GM12891 (cell line): ENCODE measurements around the gene PRMT3.
"Not testable (repeated sequence)": the region's sequence is repeated elsewhere in the genome, so short reads cannot be mapped to it uniquely, and the experiment has no call there.

Source experiments
- DNase-seq: peaks from one replicate; pipeline ENCODE4 v3.0.0; 2011; ENCODE audit warnings: low spot score; ENCODE audit not compliant: insufficient read length
- FAIRE-seq: peaks from 2 replicates; lab custom pipeline; 2011; peaks lifted over from hg19 to GRCh38; lab: Jason Lieb, UNC
- PAX5 ChIP-seq: IDR thresholded peaks from 2 replicates; pipeline ENCODE4 v1.6.1; 2011; ENCODE audit warnings: low read length, moderate library complexity, mild to moderate bottlenecking; ENCODE audit not compliant: insufficient read depth, severe bottlenecking
- POLR2A ChIP-seq: IDR thresholded peaks from 2 replicates; pipeline ENCODE4 v1.6.1; 2011; ENCODE audit warnings: low read depth, low read length, control low read depth
- POLR2AphosphoS5 ChIP-seq: IDR thresholded peaks from 2 replicates; pipeline ENCODE4 v1.6.1; 2011; ENCODE audit warnings: low read depth, low read length, control low read depth
- POU2F2 ChIP-seq: IDR thresholded peaks from 2 replicates; pipeline ENCODE4 v1.6.1; 2011; ENCODE audit warnings: low read depth, mild to moderate bottlenecking, control low read depth, low read length, moderate library complexity
- SPI1 ChIP-seq: IDR thresholded peaks from 2 replicates; pipeline ENCODE4 v1.6.1; 2011; ENCODE audit warnings: low read depth, low read length, control low read depth
- TAF1 ChIP-seq: IDR thresholded peaks from 2 replicates; pipeline ENCODE4 v1.6.1; 2011; ENCODE audit warnings: low read depth, low read length, control low read depth

The PRMT3 gene

DNA sequence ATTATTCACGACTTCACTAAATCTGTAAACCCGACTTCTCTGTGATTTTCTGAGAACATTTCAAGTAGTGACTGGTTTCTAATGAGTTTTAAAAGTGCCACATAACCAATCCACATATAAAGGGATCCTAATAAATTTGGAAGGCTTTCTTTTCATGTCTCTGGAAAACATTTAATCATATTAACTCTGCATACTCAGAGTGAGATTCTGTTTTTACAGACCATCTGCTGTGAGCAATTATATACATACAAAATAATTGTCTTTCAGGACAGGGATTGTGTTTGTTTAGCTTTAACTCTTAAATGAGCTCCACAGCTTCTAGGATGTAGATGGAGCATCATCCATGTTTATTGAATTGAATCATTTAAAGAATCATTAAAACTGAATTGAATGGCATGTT lies 65.1 kb downstream of the PRMT3 start:
- DNase-seq (no peak), FAIRE-seq (no peak)
- TF ChIP-seq TAF1, result no peak
- no peak for TF ChIP-seq PAX5

DNA sequence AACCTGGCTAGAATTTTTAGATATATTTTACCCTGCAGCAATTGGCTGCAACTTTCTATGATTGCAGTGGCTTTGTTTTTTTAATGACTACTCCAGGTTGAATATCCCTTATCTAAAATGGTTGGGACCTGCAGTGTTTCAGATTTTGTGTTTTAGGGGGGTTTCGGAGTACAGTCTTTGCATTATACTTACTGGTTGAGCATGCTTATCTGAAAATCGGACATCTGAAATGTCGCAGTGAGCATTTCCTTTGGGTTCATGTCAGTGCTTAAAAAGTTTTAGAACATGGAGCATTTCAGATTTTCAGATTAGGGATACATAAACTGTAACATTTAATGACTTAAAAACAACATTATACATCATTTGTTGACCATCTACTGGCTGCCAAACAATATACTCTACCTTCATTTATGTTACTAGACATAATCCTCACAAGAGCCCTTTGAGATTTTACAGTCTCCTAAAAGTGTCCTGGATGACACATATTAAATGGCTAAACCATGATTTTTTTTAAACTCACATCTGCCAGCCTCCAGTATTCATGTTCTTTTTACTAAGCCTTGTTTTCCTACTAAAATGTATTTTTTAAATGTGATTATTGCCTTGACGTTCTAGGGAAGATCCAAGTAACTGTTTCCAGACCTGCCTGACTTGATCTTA lies 66.3 kb downstream of the PRMT3 start:
- DNase-seq (no peak), FAIRE-seq (no peak)
- TF ChIP-seq SPI1, result no peak
- no peak for TF ChIP-seq POLR2AphosphoS5
- TF ChIP-seq POU2F2, result no peak
- no peak for TF ChIP-seq POLR2A
- no peak for TF ChIP-seq PAX5
- TF ChIP-seq TAF1, result no peak

DNA sequence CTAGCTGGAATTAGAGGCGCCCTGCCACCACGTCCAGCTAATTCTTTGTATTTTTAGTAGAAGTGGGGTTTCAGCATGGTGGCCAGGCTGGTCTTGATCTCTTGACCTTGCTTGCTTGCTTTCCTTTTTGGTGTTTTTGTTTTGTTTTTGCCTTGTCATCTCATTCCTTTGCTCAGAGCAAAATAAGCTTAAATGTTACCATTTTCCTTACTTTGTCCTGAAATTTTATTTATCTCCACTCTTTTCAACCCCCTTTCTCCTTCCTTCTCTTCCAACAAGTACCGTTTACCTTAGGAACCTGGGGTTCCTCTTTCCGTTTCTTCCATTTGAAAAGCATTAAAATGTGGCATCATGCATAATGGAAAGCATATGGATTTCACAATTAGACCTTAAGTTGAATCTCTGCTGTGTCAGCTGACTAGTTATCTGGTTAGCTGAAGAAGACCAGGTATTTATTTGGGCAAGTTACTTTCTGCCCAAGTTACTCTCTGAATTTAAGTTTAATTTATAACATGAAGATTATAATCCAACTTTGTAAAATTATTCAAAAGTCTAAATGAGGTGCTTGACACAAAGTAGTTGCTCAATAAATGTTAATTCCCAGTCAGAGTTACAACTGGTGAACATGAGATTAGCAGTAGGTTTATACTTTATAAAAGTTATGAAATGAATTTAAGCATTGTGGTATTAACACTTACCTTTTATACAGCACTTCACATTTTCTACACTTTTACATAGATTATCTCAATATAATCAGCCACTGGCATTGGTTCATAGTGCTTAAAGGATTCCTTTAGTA lies 69.7 kb downstream of the PRMT3 start:
- no peak for TF ChIP-seq POLR2AphosphoS5
- no peak for TF ChIP-seq PAX5
- no peak for TF ChIP-seq SPI1
- no peak for TF ChIP-seq POLR2A
- no peak for TF ChIP-seq TAF1
- TF ChIP-seq POU2F2, result no peak
- FAIRE-seq, result no peak
- DNase-seq, result no peak

- TF ChIP-seq TAF1, result no peak
- no peak for TF ChIP-seq POLR2AphosphoS5
- TF ChIP-seq SPI1, result no peak
- no peak for TF ChIP-seq PAX5
- TF ChIP-seq POU2F2, result no peak
- no peak for TF ChIP-seq POLR2A
- DNase-seq, result no peak
- FAIRE-seq, result no peak
These were observed 70.6 kb downstream of the PRMT3 start for GRCh38 chr11:20457934-20458680.

DNA sequence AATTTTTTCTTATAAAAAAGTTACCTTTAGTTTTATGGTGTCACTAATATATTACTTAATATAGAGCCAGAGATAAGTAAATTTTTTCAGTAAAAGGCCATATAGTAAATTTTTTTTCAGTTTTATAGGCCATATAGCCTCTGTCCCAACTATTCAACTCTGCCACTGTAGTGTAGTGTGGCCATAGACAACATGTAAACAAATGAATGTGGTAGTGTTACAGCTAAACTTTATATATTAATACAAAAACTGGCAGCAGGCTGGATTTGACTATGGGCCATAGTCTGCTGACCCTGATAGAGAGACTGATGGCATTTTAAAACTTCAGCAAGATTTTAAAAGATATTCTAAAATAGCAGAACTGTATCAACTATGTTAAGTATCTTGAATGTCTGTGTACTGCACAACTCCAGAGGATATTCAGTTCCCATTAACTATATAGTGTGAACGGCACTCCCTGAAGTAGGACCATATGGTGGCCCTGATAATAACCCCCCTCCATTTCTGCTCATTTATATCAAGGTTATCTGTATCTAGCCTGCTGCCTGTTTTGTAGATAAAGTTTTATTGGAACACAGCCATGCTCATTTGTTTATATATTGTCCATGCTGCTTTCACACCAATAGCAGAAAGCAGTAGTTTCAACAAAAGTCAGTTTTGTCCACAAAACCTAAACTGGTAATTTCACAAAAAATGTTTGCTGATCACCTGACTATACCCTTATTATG lies 71.6 kb downstream of the PRMT3 start:
- FAIRE-seq (no peak), DNase-seq (no peak)
- TF ChIP-seq SPI1 (no peak), PAX5 (no peak), POU2F2 (no peak), POLR2AphosphoS5 (no peak), POLR2A (no peak), TAF1 (no peak)

GRCh38 chr11:20459865-20460264 lies 72.3 kb downstream of the PRMT3 start:
- TF ChIP-seq SPI1, result no peak
- no peak for TF ChIP-seq PAX5
- TF ChIP-seq POLR2AphosphoS5, result no peak
- TF ChIP-seq POU2F2, result no peak
- TF ChIP-seq POLR2A, result no peak
- TF ChIP-seq TAF1, result no peak
- DNase-seq (no peak), FAIRE-seq (no peak)

DNA sequence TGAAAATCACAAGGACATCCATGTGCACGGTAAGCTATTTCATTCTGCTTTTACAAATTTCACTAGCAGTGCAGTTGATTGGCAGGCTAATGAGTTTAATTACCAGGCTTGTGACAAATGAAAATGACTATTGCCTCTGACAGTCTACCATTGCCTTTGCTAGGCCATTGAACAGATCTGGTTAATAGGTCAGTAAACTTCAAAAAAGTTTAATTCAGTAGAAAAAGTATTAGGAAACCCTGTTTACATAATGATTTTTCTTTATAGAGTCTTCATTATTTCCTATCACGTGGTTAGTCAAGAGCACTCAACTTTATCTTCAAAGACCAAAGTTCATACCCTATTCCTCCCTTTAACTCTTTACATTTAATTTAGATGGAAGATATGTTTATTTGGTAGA lies 77.0 kb downstream of the PRMT3 start:
- TF ChIP-seq SPI1 (no peak), TAF1 (no peak), POLR2A (no peak), PAX5 (no peak), POU2F2 (no peak), POLR2AphosphoS5 (no peak)
- DNase-seq, result no peak
- FAIRE-seq, result no peak

GRCh38 chr11:20467487-20468185 lies 80.1 kb downstream of the PRMT3 start:
- FAIRE-seq (peak; percentile 9), DNase-seq (no peak)
- no peak for TF ChIP-seq POLR2A
- TF ChIP-seq POLR2AphosphoS5, result no peak
- no peak for TF ChIP-seq POU2F2
- TF ChIP-seq SPI1, result no peak
- TF ChIP-seq PAX5, result no peak
- no peak for TF ChIP-seq TAF1

DNA sequence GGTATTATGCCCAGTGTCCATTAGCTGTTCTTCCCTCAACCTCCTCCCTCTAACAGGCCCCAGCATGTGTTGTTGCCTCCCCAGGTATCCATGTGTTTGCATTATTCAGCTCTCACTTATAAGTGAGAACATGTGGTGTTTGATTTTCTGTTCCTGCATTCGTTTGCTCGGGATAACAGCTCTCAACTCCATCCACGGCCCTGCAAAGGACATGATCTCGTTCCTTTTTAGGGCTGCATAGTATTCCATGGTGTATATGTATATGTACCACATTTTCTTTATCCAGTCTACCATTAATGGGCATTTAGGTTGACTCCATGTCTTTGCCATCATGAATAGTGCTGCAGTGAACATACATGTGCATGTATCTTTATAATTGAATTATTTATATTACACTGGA lies 82.8 kb downstream of the PRMT3 start:
- TF ChIP-seq TAF1 (no peak), POLR2A (no peak), POLR2AphosphoS5 (no peak), SPI1 (no peak), PAX5 (no peak), POU2F2 (no peak)
- DNase-seq, result no peak
- FAIRE-seq, result no peak

GRCh38 chr11:20471929-20472328 lies 84.4 kb downstream of the PRMT3 start:
- not testable (repeated sequence) for DNase-seq, FAIRE-seq
